D721Med (cell line): ENCODE results near the gene PPP1R2.

Experiments
- DNase-seq: peaks from one replicate; pipeline ENCODE4 v3.0.0; 2011; ENCODE audit warnings: low spot score; ENCODE audit not compliant: insufficient read length
- FAIRE-seq: peaks from 2 replicates; lab custom pipeline; 2011; peaks lifted over from hg19 to GRCh38; lab: Jason Lieb, UNC
- TF ChIP-seq, protein P1 (sequence below): IDR thresholded peaks from 2 replicates; pipeline ENCODE4 v1.5.1; 2012; ENCODE audit warnings: mild to moderate bottlenecking, control low read depth; ENCODE audit not compliant: insufficient read depth; ENCODE audit errors: missing control alignments

Gene PPP1R2

DNA sequence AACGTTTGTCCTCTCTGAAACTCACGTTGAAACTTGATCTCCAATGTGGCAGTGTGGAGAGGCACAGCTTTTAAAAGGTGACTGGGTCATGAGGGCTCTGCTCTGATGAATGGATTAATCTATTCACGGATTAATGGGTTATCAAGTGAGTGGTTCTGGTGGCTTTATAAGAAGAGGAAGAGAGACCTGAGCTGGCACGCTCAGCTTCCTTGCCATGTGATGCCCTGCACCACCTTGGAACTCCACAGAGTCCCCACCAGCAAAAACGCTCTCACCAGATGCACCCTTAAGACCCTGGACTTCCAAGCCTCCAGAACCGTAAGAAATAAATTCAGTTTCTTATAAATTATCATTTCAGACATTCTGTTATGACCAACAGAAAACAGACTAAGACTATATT lies 2.6 kb downstream of the PPP1R2 start:
- no peak for DNase-seq
- TF ChIP-seq, protein P1, sequence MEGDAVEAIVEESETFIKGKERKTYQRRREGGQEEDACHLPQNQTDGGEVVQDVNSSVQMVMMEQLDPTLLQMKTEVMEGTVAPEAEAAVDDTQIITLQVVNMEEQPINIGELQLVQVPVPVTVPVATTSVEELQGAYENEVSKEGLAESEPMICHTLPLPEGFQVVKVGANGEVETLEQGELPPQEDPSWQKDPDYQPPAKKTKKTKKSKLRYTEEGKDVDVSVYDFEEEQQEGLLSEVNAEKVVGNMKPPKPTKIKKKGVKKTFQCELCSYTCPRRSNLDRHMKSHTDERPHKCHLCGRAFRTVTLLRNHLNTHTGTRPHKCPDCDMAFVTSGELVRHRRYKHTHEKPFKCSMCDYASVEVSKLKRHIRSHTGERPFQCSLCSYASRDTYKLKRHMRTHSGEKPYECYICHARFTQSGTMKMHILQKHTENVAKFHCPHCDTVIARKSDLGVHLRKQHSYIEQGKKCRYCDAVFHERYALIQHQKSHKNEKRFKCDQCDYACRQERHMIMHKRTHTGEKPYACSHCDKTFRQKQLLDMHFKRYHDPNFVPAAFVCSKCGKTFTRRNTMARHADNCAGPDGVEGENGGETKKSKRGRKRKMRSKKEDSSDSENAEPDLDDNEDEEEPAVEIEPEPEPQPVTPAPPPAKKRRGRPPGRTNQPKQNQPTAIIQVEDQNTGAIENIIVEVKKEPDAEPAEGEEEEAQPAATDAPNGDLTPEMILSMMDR: no peak
- no peak for FAIRE-seq

- FAIRE-seq: no peak
- TF ChIP-seq, protein P1: no peak
Observed at GRCh38 chr3:195540027-195540426, 3.1 kb downstream of the PPP1R2 start.

DNA sequence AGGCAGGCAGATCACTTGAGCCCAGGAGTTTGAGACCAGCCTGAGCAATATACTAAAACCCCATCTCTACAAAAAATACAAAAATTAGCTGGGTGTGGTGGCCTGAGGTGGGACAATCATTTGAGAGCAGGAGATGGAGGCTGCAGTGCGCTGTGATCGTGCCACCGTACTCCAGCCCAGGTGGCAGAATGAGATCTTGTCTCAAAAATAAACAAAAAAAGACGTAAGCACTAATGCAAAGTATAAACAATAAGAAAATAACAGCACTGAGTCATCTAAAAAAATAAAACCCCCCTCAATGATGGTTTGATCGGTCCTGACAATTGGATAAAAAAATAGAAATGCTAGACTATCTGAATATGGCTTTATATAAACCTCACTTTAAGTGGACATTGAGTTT lies 3.6 kb downstream of the PPP1R2 start:
- TF ChIP-seq, protein P1: no peak
- FAIRE-seq: no peak
- DNase-seq: no peak

More at GRCh38 chr3:195540027-195540426, 3.1 kb downstream of the PPP1R2 start:
- DNase-seq: no peak

DNA sequence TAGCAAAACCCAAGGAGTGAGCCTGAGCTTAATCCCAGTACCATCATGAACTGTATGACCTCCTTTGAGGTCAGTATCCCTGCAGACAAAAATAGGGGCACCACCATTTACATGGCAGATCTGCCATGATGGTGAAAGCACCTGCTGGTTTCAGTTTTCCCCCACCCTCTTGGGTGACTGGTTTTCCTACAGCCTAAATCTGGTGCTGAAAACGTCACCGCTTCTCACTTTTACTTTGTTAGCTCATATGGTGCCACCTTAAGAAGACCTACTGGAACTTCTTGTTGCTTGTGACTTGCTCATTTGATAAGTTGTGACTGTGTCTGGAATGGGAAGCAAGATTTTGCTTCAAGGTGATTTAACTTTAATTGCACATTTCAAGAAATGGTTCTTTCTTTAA lies 5.1 kb downstream of the PPP1R2 start:
- TF ChIP-seq, protein P1: no peak
- DNase-seq (no peak), FAIRE-seq (no peak)

GRCh38 chr3:195535293-195535692 lies 7.8 kb downstream of the PPP1R2 start:
- DNase-seq: no peak
- FAIRE-seq: no peak
- TF ChIP-seq, protein P1: no peak

DNA sequence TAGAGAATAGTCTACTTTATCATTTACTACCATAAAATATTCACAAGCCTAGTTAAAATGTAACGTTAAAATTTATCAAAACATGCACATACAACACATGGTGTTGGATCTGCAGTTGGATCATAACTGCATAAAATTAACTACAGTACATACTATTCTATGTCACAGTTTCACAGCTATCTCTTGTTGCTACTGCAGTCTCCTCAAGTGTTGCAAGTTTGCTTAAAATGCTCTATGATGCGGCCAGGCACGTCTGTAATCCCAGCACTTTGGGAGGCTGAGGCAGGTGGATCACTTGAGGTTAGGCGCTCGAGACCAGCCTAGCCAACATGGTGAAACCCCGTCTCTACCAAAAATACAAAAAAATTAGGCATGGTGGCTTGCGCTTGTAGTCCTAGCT lies 10.3 kb downstream of the PPP1R2 start:
- FAIRE-seq (no peak), DNase-seq (no peak)
- TF ChIP-seq, protein P1: no peak

GRCh38 chr3:195532345-195532744 lies 10.8 kb downstream of the PPP1R2 start:
- FAIRE-seq: no peak
- no peak for DNase-seq
- TF ChIP-seq, protein P1: no peak
